Adipose tissue (tissue), 3 donors: ENCODE data around the gene ZMYM5. TPM values are rescaled to one million over a fixed set of nuclear protein-coding genes. Genes with fewer than 3 reads are reported as not detected.
A peak's percentile ranks its signal among the peaks of the same experiment; 100 is the strongest.
"Not testable (repeated sequence)": the region's sequence is repeated elsewhere in the genome, so short reads cannot be mapped to it uniquely, and the experiment has no call there.

Source experiments
- H3K27ac ChIP-seq: one replicate; pipeline ENCODE4 v1.5.1; 2013; ENCODE audit warnings: low read depth, low read length
- WGBS, 3 donors: extraction: QIAGEN DNeasy Blood & Tissue Kit; methylation state at CpG; one replicate each; pipeline ENCODE4 v1.1.7; 2013; 5-methylcytosine and 5-hydroxymethylcytosine counted together
- polyA plus RNA-seq, 3 donors: library from polyadenylated mRNA; stranded (reverse); fragments of 200-250 nt; gene quantifications; one replicate each; pipeline ENCODE4 v1.2.3, GENCODE V29; 2013
- donor health status: healthy with polysubstance abuse.
- donor health status: Bipolar disorder and iron deficiency.
- donor health status: healthy.

ZMYM5 gene
- polyA plus RNA-seq, 3 donors: 4.2 to 7.6 (median 6.6) TPM

DNA sequence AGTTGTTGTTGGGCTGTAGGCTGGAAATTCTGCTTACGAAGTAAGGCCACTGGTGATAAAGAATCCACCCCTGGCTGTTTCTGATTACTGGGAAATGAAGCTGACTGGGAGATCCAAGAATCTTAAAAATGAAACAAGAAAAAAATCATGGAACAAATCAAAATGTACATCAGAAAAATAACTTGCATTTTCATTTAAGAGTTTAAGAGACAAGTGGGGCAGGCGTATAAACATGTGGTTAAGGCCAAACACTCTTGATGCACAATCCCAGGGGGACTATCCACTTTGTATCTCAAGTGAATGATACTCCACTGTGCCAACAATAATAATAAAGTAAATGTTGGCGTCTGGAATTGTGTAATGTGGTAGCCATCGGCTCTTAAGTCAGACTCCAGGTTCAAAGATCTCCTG lies 24.6 kb downstream of the ZMYM5 start:
- WGBS, 3 donors: 50 to 75% (median 50%) methylated on average over 4 of the region's 4 CpGs
- H3K27ac ChIP-seq: no peak overlapping the region

DNA sequence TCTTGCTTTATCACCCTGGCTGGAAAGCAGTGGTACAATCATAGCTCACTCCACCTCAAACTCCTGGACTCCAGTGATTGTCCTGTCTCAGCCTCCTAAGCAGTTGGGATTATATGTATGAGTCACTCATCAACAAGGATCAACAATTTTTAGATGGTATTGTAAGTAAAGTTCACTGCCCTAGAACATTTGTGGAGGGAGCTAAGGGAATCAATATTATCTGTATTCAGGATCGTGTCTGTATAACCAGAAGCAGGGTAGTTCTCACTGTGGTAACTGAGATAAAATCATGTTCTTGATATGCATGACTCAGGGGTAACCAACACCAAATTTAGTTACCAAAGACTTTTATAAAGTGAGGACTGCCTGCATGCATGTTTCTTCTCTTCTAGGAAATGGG lies 27.0 kb downstream of the ZMYM5 start:
- H3K27ac ChIP-seq: no peak overlapping the region
- whole genome bisulfite sequencing, 3 donors: 84 to 91% (median 86%) methylated on average over 1 of the region's 1 CpG

DNA sequence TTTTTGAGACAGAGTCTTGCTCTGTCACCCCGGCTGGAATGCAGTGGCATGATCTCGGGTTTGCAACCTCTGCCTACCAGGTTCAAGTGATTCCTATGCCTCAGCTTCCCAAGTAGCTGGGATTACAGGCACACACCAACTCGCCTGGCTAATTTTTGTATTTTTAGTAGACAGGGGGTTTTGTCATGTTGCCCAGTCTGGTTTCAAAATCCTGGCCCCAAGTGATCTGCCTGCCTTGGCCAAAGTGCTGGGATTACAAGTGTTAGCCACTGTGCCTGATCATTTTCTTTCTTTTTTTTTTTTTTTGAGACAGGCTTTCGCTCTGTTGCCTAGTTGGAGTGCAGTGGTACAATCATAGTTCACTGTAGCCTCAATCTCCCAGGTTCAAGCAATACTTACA lies 28.7 kb downstream of the ZMYM5 start:
- 71 to 95% (median 80%) methylated on average over 4 of the region's 4 CpGs for WGBS, 3 donors
- no peak overlapping the region for H3K27ac ChIP-seq

DNA sequence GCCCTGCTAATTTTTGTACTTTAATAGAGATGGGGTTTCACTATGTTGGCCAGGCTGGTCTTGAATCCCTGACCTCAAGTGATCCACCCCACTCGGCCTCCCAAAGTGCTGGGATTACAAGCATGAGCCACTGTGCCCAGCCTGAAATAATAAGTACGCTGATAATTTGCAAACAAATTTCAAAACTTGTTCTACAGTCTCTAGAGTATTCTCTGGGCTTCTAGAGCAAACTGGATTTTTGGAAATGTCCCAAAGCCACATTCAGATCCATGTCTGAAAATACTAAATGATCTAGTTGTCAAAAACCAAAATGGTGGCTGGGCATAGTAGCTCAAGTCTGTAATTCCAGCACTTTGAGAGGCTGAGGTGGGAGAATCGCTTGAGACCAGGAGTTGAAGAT lies 40.8 kb downstream of the ZMYM5 start:
- 81 to 90% (median 88%) methylated on average over 3 of the region's 3 CpGs for whole genome bisulfite sequencing, 3 donors
- H3K27ac ChIP-seq: no peak overlapping the region

DNA sequence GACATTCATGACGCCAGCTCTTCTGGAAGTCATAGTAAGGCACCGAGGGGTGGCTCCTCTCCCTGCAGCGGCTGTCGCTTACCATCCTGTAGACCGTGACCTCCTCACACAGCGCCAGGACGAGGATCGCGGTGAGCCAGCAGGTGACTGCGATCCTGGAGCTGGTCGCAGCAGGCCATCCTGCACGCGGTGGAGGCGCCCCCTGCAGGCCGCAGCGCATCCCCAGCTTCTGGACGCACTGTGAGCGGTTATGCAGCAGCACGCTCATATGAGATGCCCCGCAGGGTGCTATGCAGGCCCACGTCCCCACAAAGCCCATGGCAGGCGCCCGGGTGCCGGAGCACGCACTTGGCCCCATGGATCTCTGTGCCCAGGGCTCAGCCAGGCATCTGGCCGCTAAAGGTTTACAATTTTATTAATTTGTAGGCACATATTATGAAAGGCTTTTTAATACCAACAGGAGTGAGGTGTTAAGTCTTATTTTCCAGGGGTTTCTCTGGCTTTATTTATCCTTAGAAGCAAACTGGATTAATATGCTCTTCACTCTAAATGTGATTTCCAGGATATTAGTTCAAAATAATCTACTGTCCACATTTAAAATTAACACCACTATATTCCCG lies 45.1 kb downstream of the ZMYM5 start:
- WGBS, 3 donors: 43 to 84% (median 81%) methylated on average over 27 of the region's 27 CpGs
- H3K27ac ChIP-seq: no peak overlapping the region

DNA sequence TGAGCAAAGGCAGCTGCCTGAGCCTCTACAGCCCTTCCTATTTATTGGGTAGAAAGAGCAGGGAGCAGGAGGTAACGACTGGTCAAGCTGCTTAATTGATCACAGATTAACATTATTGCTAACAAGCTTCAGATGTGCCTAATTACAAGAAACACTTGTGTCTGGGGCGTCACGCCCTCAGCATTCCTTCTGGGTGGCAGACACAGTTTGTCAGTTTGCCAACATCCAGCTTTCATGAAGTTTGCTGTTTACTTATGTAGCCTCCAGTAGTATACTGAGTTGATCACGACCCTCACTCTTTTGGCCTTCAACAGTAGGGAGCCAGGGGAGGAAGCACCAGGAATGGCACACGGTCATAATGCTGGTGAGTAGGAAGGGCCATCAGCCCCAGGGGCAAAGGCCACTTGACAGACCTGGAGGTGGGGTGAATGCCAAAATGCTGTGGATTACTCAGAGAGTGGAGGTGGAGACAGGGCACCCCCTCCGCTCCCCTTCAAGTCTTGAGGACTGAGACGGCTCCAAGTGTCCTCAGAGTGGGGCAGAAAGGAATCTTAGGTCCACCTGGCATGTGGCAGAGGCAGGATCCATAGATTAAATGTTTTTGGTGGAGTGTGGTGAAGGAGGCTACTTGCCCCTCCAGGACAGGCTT lies 45.8 kb downstream of the ZMYM5 start:
- 83 to 96% (median 94%) methylated on average over 7 of the region's 7 CpGs for WGBS, 3 donors

DNA sequence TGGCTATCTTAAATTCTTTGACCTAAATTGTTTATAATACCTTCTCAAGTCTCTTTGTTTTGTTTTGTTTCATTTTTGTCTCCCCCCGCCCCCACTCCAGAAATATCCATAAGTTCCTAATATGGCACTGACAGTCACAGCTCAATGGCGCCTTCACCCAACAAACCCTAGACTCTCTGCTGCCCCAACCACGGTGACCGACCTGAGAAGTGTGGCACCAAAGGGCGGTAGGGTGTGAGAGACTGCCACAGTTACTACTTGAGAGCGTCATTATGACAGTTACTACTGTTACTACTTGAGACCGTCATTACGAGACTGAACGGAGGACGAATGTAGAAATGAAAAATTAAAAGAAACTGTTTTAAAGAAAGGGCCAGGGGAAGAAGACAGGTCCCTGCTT lies 46.3 kb downstream of the ZMYM5 start:
- H3K27ac ChIP-seq: no peak overlapping the region
- 96 to 97% (median 97%) methylated on average over 10 of the region's 10 CpGs for WGBS, 3 donors

More for the DNA sequence above, 45.8 kb downstream of the ZMYM5 start:
- H3K27ac ChIP-seq: no peak overlapping the region

DNA sequence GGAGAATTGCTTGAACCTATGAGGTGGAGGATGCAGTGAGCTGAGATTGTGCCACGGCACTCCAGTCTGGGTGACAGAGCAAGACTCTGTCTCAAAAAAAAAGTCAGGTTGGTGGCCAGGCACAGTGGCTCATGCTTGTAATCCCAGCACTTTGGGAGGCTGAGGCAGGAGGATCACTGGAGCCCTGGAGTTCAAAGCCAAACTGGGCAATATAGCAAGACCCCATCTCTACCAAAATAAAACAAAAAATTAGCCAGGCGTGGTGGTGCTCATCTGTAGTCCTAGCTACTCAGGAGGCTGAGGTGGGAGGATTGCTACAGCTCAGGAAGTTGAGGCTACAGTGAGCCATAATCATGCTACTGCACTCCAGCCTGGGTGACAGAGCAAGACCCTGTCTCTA lies 47.6 kb downstream of the ZMYM5 start:
- WGBS, 3 donors: 91 to 97% (median 93%) methylated on average over 2 of the region's 2 CpGs

DNA sequence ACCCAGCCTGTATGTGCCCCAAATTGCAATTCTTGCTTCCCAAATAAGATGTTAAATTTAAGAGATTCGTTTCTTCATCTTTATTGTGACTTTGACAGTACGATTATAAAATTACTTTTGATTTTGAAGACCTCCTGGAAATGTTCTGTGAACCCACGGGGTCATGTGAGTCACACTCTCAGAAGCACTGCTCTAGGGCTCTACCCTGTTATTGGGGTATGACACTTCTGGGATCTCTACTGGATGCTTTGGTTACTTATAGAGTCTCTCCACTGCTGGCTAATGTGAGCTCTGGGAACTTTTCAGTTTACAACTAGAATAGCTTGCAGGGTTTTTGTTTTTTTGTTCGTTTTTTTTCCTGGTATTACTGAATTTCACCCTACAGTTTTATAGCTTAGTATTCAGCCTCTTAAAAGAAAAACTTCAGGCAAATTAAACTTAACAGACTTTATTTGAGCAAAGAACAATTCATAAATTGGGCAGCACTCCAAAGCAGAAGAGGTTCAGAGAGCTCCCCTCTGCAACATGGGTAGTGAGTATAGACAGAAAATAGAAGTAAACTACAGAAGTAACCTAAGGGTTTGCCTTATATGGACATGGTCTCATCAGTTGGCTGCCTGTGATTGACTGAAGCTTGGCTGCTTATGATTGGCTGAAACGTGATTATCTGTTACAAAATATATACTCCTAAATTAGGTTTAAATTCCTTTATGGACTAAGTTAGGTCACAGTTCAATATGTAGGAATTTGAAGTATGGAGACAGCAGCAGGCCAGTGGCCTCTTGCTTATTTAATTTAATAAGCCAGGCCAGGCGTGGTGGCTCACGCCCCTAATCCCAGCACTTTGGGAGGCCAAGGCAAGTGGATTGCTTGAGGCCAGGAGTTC lies 52.2 kb downstream of the ZMYM5 start:
- 95 to 97% (median 97%) methylated on average over 7 of the region's 7 CpGs for WGBS, 3 donors
- H3K27ac ChIP-seq: no peak overlapping the region

More for the DNA sequence above, 47.6 kb downstream of the ZMYM5 start:
- H3K27ac ChIP-seq: not testable (repeated sequence)

DNA sequence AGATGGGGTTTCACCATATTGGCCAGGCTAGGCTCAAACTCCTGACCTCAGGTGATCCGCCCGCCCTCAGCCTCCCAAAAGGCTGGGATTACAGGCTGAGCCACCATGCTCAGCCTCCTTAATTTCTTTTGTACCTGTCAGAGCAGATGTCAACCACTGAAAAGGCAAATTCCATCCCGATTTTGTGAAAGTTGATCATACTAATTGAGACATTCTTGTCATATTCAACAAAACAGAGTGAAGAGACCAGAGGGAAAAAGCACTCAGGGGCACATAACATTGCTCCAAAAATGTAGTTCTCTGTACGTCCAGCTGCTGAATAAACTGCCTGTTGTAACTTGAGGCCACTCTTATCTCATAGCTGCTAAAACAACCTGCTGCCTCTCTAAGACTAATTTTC lies 53.3 kb downstream of the ZMYM5 start:
- no peak overlapping the region for H3K27ac ChIP-seq
- WGBS, 3 donors: 78 to 97% (median 93%) methylated on average over 4 of the region's 4 CpGs

DNA sequence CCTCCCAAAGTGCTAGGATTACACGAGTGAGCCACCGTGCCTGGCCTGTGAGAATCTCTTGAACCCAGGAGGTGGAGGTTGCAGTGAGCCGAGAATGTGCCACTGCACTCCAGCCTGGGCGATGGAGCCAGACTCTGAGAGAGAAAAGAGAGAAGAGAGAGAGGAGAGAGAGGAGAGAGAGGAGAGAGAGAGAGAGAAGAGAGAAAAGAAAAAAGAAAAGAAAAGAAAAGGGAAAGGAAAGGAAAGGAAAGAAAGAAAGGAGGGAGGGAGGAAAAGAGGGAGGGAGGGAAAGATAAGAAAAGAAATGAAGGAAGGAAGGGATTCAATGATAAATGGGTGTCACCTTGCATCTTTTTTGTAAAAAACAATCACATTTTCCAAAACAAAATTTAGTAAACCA lies 57.7 kb downstream of the ZMYM5 start:
- no peak overlapping the region for H3K27ac ChIP-seq
- WGBS, 3 donors: 85 to 98% (median 96%) methylated on average over 4 of the region's 4 CpGs

DNA sequence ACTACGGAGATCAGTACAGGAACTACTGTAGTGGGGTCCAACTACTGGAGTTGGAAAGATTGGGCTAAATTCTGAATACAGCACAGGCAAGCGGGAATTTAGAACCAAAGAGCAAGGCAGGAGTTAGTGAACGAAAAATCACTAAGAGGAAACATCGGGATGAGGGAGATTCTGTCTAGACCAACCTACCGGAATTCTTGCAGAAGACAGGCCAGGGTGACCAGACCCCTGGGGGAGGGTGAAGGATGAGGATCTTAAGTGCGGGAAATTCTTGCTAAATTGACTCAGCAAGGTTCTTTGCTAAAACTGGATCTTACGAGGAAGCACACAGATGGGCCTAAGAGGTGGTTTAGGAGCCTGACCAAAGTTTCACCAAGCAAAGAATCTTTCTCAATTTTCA lies 67.5 kb downstream of the ZMYM5 start:
- 84 to 95% (median 88%) methylated on average over 7 of the region's 7 CpGs for WGBS, 3 donors
- H3K27ac ChIP-seq: no peak overlapping the region

DNA sequence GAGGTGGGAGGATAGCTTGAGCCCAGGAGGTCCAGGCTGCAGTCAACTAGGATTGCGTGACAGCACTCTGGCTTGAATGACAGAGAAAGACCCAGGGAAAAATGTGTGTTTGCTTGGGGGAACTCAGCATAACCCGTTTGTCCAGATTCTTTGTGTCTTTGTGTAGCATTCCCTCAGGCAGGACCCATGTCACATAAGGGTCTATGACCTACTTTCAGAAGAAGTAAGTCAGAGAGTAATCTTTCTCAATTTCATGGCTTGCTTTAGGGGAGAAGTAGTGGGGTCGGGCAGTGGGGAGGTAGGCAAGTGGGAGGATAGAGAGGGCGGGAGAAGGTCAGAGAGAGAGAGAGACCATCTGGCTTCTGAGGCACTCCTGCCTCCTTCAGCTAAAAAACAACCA lies 68.8 kb downstream of the ZMYM5 start:
- no peak overlapping the region for H3K27ac ChIP-seq
- 65 to 90% (median 86%) methylated on average over 4 of the region's 4 CpGs for WGBS, 3 donors

DNA sequence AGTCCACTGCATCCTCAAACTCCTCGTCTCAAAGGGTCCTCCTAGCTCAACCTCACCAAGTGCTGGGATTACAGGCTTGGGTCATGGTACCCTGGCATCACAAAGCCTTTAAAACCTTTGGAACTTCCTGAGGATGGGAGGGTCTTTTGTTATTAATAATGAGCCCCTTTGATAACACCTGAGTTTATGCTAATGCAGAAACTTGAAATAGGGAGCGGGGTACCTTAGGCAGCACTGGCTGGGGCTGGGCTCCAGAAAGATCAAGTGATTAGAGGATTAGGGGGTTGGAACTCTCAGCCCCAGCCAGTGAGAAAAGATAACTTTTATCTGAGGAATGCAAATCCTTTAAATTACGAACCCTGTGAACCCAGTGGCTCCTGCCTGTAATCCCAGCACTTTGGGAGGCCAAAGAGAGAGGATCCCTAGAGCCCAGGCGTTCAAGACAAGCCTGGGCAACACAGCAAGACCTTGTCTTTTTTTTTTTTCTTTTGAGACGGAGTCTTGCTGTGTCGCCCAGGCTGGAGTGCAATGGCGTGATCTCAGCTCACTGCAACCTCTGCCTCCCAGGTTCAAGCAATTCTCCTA lies 71.4 kb downstream of the ZMYM5 start:
- 90 to 96% (median 96%) methylated on average over 7 of the region's 7 CpGs for WGBS, 3 donors
- no peak overlapping the region for H3K27ac ChIP-seq

DNA sequence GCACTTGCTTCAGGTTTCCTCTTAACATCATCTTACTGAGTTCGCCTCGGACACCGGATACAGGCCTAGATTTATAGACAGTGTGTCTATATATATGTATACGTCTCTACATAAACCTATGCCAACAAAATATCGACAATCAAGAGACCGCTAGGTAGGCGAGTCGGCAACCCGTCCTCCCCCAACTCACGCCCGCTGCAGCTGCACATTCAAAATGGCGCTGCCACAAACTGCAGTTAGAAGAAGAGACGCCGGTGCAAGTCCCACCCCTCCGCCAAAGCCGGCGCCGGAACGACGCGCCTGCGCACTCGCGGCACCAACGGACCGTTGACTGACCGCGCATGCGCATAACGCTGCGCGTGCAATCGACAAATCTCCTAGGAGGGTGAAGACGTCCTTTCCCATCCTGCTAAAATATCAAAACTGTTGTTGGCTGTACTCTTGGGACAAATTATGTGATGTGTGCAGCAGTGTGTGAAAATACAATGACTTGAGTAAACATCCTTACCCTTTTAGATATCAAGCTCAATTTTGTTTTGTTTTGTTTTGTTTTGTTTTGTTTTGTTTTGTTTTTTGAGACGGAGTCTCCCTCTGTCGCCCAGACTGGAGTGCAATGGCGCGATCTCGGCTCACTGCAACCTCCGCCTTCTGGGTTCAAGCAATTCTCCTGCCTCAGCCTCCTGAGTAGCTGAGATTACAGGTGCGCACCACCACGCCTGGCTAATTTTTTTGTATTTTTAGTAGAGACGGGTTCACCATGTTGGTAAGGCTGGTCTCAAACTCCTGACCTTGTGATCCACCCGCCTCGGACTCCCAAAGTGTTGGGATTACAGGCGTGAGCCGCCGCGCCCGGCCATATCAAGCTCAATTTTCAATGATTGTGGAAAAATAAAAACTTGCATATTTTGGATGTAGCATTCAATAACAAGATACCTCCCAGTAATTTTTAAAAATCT lies 80.4 kb downstream of the ZMYM5 start, which contains the start of gene PSPC1:
Gene PSPC1, minus strand, starts transcription at position 219 of the 956 bp plus-strand sequence. Its CDS starts 188 bp downstream, at position 31.
- H3K27ac ChIP-seq: peak within 1 kb of the TSS; percentile 72
- 20 to 23% (median 20%) methylated on average over 50 of the region's 50 CpGs for WGBS, 3 donors

DNA sequence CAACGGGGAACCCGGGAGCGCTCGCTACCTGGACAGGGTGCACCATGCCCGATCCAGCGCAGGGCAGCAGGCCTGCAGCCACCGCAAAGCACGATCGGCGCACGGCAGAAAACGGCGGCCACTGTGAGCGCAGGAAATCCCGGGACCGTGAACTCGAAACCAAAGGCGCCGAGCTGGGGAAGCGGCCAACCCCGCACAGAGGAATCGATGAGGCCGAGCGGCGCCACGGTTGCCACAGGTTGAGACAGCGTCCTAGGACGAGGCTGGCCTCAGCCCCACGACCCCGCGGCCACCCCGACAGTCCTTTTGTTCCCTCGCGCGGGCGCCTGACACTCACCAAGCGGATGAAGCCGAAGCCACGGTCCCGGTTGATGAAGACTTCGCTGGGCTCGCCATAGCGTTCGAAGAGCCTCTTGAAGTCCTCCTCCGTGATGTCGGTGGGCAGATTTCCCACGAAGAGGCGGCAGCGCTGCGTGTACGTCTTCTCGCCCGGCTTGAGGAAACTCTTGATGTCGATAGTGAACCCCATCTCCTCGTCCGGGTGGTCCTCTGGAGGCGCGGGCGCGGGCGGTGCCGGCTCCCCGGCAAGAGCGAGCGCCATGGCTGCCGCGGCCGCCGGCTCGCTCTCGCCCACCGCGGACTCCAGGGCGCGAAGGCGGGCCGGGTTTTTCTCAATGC lies 81.3 kb downstream of the ZMYM5 start:
- WGBS, 3 donors: 0 to 1% (median 0%) methylated on average over 77 of the region's 77 CpGs

DNA sequence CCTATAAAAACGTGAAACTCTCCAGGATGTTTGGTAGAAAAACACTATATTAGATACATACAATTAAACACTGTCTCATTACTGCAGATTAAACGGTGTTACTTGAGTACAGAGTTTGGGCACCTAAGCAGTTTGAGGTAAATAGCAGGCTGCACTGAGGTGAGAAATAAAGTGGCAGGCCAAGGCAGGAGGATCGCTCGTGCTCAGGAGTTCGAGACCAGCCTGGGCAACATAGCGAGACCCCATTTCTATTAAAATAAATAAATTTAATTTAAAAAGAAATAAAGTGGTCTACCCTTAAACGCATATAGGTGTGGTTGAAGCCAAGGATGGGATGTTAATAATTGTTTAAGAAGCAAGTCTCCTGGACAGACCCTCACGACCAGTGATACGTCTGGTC lies 81.9 kb downstream of the ZMYM5 start:
- 10 to 16% (median 10%) methylated on average over 9 of the region's 9 CpGs for WGBS, 3 donors
- no peak overlapping the region for H3K27ac ChIP-seq

More for the DNA sequence above, 81.3 kb downstream of the ZMYM5 start:
- peak overlapping the region; percentile 72 for H3K27ac ChIP-seq
